OCI-LY1 (cell line): ENCODE results near the gene FNBP1.

ENCODE experiments used
- H2AFZ ChIP-seq: fragments of 200-600 bp; sonication (generic), shearing (Covaris generic); 2 replicates; pipeline ENCODE4 v1.6.0; 2014; ENCODE audit warnings: antibody characterized with exemption, mild to moderate bottlenecking, low read length
- H3F3A ChIP-seq: fragments of 200-600 bp; sonication (generic), shearing (Covaris generic); 2 replicates; pipeline ENCODE4 v1.6.0; 2014; ENCODE audit warnings: mild to moderate bottlenecking, antibody characterized with exemption, low read length, moderate library complexity; ENCODE audit not compliant: insufficient read depth
- H3K27ac ChIP-seq: fragments of 200-600 bp; sonication (generic); 2 replicates; pipeline ENCODE4 v1.5.1; 2014; ENCODE audit warnings: low read length, mixed run types, mild to moderate bottlenecking, low read depth; ENCODE audit not compliant: poor library complexity, severe bottlenecking
- H3K27me3 ChIP-seq: fragments of 200-600 bp; sonication (generic); 2 replicates; pipeline ENCODE4 v1.6.0; 2014; ENCODE audit warnings: antibody characterized with exemption, mild to moderate bottlenecking, low read length, moderate library complexity; ENCODE audit not compliant: insufficient read depth
- H3K36me3 ChIP-seq: fragments of 200-600 bp; sonication (generic); 2 replicates; pipeline ENCODE4 v1.6.1; 2014; ENCODE audit warnings: mild to moderate bottlenecking, antibody characterized with exemption, low read length, moderate library complexity, mixed read lengths; ENCODE audit not compliant: insufficient read depth
- H3K4me1 ChIP-seq: fragments of 200-600 bp; sonication (generic); 2 replicates; pipeline ENCODE4 v1.5.1; 2014; ENCODE audit warnings: mild to moderate bottlenecking, low read length, moderate library complexity; ENCODE audit not compliant: insufficient read depth, severe bottlenecking
- H3K4me2 ChIP-seq: fragments of 200-600 bp; sonication (generic), shearing (Covaris generic); 2 replicates; pipeline ENCODE4 v1.6.1; 2014; ENCODE audit warnings: low read length
- H3K4me3 ChIP-seq: fragments of 200-600 bp; sonication (generic); 2 replicates; pipeline ENCODE4 v1.5.1; 2014; ENCODE audit warnings: low read length, low read depth, mild to moderate bottlenecking, mixed read lengths; ENCODE audit not compliant: poor library complexity, severe bottlenecking
- H3K79me2 ChIP-seq: fragments of 200-600 bp; shearing (Covaris generic); 2 replicates; pipeline ENCODE4 v1.6.1; 2016; ENCODE audit warnings: mixed run types, low read length, mixed read lengths; ENCODE audit not compliant: insufficient read depth
- H3K9ac ChIP-seq: fragments of 200-600 bp; sonication (generic), shearing (Covaris generic); 2 replicates; pipeline ENCODE4 v1.6.1; 2014; ENCODE audit warnings: mild to moderate bottlenecking, low read length, mixed read lengths
- H3K9me2 ChIP-seq: fragments of 200-600 bp; sonication (generic), shearing (Covaris generic); 2 replicates; pipeline ENCODE4 v1.6.1; 2014; ENCODE audit warnings: low read depth, mild to moderate bottlenecking, low read length, mixed read lengths
- H3K9me3 ChIP-seq: fragments of 200-600 bp; shearing (Covaris generic); 2 replicates; pipeline ENCODE4 v1.6.1; 2014; ENCODE audit warnings: low read length, mixed read lengths
- H4K20me1 ChIP-seq: fragments of 200-600 bp; sonication (generic), shearing (Covaris generic); 2 replicates; pipeline ENCODE4 v1.6.0; 2016; ENCODE audit warnings: mild to moderate bottlenecking, low read length; ENCODE audit not compliant: insufficient read depth
- EZH2 ChIP-seq: fragments of 200-600 bp; sonication (generic), shearing (Covaris generic); IDR thresholded peaks from 2 replicates; pipeline ENCODE4 v1.8.0; 2017; ENCODE audit warnings: borderline replicate concordance, mixed run types, mild to moderate bottlenecking, antibody characterized with exemption, low read length, moderate library complexity, mixed read lengths
- TF ChIP-seq, protein P1 (sequence below): fragments of 200-600 bp; sonication (generic), shearing (Covaris generic); IDR thresholded peaks from 2 replicates; pipeline ENCODE4 v1.5.1; 2017; ENCODE audit warnings: mild to moderate bottlenecking, antibody characterized with exemption, low read length, moderate library complexity, mixed read lengths

The FNBP1 gene

DNA sequence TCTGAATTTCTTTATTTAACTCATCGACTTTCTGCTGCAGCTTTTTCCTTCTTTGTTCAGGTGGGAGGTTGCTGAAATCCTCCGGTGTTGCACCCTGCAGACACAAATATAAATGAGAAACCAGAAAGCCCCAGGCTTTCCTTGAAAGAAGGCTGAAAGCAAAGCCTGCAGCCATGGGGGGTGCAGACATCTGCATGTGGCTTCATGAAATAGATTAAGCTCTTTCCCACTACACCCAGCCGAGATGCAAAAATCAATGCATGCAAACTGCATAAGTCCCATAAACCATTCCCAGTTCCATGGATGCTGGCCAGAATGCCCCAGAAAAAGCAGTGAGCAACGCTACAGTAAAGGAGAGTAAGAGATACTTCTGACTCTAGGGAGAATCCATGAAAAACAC lies 134.1 kb downstream of the FNBP1 start:
- no peaks in the 10 kb centered on the region for H3K79me2 ChIP-seq
- no peaks in the 10 kb centered on the region for H3K27me3 ChIP-seq
- H3K9ac ChIP-seq, result no peak overlapping the region
- no peaks in the 10 kb centered on the region for H4K20me1 ChIP-seq
- no peaks in the 10 kb centered on the region for H3K36me3 ChIP-seq
- no peak overlapping the region for H3K4me3 ChIP-seq
- no peak for TF ChIP-seq EZH2
- TF ChIP-seq, protein P1, sequence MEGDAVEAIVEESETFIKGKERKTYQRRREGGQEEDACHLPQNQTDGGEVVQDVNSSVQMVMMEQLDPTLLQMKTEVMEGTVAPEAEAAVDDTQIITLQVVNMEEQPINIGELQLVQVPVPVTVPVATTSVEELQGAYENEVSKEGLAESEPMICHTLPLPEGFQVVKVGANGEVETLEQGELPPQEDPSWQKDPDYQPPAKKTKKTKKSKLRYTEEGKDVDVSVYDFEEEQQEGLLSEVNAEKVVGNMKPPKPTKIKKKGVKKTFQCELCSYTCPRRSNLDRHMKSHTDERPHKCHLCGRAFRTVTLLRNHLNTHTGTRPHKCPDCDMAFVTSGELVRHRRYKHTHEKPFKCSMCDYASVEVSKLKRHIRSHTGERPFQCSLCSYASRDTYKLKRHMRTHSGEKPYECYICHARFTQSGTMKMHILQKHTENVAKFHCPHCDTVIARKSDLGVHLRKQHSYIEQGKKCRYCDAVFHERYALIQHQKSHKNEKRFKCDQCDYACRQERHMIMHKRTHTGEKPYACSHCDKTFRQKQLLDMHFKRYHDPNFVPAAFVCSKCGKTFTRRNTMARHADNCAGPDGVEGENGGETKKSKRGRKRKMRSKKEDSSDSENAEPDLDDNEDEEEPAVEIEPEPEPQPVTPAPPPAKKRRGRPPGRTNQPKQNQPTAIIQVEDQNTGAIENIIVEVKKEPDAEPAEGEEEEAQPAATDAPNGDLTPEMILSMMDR, result no peak
- no peak overlapping the region for H3K4me2 ChIP-seq
- no peaks in the 10 kb centered on the region for H3F3A ChIP-seq
- H2AFZ ChIP-seq, result no peak overlapping the region
- no peaks in the 10 kb centered on the region for H3K9me2 ChIP-seq
- no peaks in the 10 kb centered on the region for H3K9me3 ChIP-seq
- no peak overlapping the region for H3K27ac ChIP-seq
- no peaks in the 10 kb centered on the region for H3K4me1 ChIP-seq

DNA sequence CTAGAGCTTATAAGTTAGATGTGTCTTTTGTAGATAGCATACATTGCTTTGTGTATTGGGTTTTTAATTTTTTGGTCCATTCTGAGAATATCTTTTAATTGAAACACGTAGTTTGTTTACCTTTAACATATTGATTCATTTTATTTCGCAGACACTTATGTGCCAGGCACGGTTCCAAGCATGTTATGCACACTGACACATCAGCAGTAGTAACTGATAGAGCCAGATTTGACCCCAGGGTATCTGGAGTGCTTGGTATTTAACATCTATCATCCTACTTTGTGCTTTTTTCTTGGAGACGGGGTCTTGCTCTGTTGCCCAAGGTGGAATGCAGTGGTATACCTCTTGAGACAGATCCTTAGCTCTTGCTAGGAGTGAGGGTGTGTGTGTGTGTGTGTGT lies 135.8 kb downstream of the FNBP1 start:
- Histone ChIP-seq H3K9me2 (no peaks in the 10 kb centered on the region), H4K20me1 (no peaks in the 10 kb centered on the region), H3K4me1 (no peaks in the 10 kb centered on the region), H3K79me2 (no peaks in the 10 kb centered on the region), H3K36me3 (no peaks in the 10 kb centered on the region), H3K4me2 (no peak overlapping the region), H3F3A (no peaks in the 10 kb centered on the region), H3K4me3 (no peak overlapping the region), H2AFZ (no peak overlapping the region), H3K27me3 (no peaks in the 10 kb centered on the region), H3K27ac (no peak overlapping the region), H3K9me3 (no peaks in the 10 kb centered on the region), H3K9ac (no peak overlapping the region)
- TF ChIP-seq, protein P1, result no peak
- TF ChIP-seq EZH2, result no peak

DNA sequence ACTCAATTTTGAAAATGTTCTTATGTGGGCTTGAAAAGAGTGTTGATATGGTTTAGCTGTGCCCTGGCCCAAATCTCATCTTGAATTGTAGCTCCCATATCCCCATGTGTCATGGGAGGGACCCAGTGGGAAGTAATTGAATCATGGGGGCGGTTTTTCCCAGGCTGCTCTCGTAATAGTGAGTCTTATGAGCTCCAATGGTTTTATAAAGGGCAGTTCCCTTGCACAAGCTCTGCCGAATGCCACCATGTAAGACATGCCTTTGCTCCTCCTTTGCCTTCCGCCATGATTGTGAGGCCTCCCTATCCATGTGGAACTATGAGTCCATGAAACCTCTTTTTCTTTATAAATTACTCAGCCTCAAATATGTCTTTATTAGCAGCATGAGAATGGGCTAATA lies 136.7 kb downstream of the FNBP1 start:
- Histone ChIP-seq H3K9me2 (no peaks in the 10 kb centered on the region), H3K79me2 (no peaks in the 10 kb centered on the region), H3K4me2 (no peak overlapping the region), H3K27me3 (no peaks in the 10 kb centered on the region), H3K9me3 (no peaks in the 10 kb centered on the region), H2AFZ (no peak overlapping the region), H4K20me1 (no peaks in the 10 kb centered on the region), H3K4me3 (no peak overlapping the region), H3K4me1 (no peaks in the 10 kb centered on the region), H3F3A (no peaks in the 10 kb centered on the region), H3K36me3 (no peaks in the 10 kb centered on the region), H3K27ac (no peak overlapping the region), H3K9ac (no peak overlapping the region)
- no peak for TF ChIP-seq EZH2
- TF ChIP-seq, protein P1, result no peak
